Endothelial cell of umbilical vein (primary cell): ENCODE measurements around the gene UGT1A3. TPM values are rescaled to one million over a fixed set of nuclear protein-coding genes. Genes with fewer than 3 reads are reported as not detected.

Source experiments
- BruUV-seq: library from RNA; stranded (reverse); fragments of 400-500 nt; replicated peaks from 2 replicates; lab custom pipeline; 2021; lab: Mats Ljungman, UMichigan
- CTCF ChIA-PET: fragments of 300-600, 350-600 bp; sonication (Branson Sonifier 250); formaldehyde crosslinking; loops from one replicate; lab custom pipeline; 2021; ENCODE audit warnings: antibody characterized with exemption, inconsistent platforms; lab: Charles Lee
- POLR2A ChIA-PET: fragments of 300-600, 350-600 bp; sonication (Branson Sonifier 250); formaldehyde crosslinking; loops from one replicate; lab custom pipeline; 2021; ENCODE audit warnings: antibody characterized with exemption, inconsistent platforms; lab: Charles Lee
- DNase-seq: peaks from one replicate; pipeline ENCODE4 v3.0.0-alpha.2; 2011; ENCODE audit warnings: low read depth, low spot score
- FAIRE-seq: peaks from 2 replicates; lab custom pipeline; 2011; peaks lifted over from hg19 to GRCh38; lab: Jason Lieb, UNC
- H2AFZ ChIP-seq: 2 replicates; pipeline ENCODE4 v1.6.0; 2012; ENCODE audit warnings: low read depth, low read length, control low read depth, inconsistent platforms
- H3K27ac ChIP-seq: 2 replicates; pipeline ENCODE4 v1.5.1; 2011; ENCODE audit warnings: low read depth, mild to moderate bottlenecking, control low read depth, low read length, moderate library complexity; ENCODE audit not compliant: insufficient read depth
- H3K27me3 ChIP-seq, 2 experiments: 2 replicates each; pipeline versions ENCODE4 v1.6.0 to v1.6.1; 2011; ENCODE audit warnings: low read length in 2 of 2, mixed read lengths in 1 of 2; ENCODE audit not compliant: control insufficient read depth in 2 of 2, insufficient read depth in 2 of 2
- H3K36me3 ChIP-seq, 2 experiments: 2 replicates in 1 of 2; 3 replicates in 1 of 2; pipeline ENCODE4 v1.5.1; 2011; ENCODE audit warnings: low read length in 2 of 2, mild to moderate bottlenecking in 1 of 2, moderate library complexity in 1 of 2; ENCODE audit not compliant: control insufficient read depth in 2 of 2, insufficient read depth in 2 of 2; ENCODE audit errors: extremely low read depth in 1 of 2
- H3K4me1 ChIP-seq: 3 replicates; pipeline ENCODE4 v1.5.1; 2011; ENCODE audit warnings: mild to moderate bottlenecking, low read length; ENCODE audit not compliant: control insufficient read depth, insufficient read depth; ENCODE audit errors: extremely low read depth
- H3K4me2 ChIP-seq: 2 replicates; pipeline ENCODE4 v1.6.1; 2011; ENCODE audit warnings: low read length, control low read depth, mixed read lengths; ENCODE audit not compliant: insufficient read depth
- H3K4me3 ChIP-seq, 3 experiments: fragments of 200-600 bp in 1 of 3; sonication (generic), shearing (Covaris generic) in 1 of 3; replicated peaks in 1 of 3; 2 replicates each; pipeline ENCODE4 v1.5.1; 2011 to 2016; ENCODE audit warnings: control low read depth in 3 of 3, low read length in 3 of 3, mild to moderate bottlenecking in 2 of 3, inconsistent platforms in 1 of 3, low read depth in 1 of 3, moderate library complexity in 1 of 3; ENCODE audit not compliant: insufficient read depth in 1 of 3
- H3K79me2 ChIP-seq: 2 replicates; pipeline ENCODE4 v1.6.0; 2012; ENCODE audit warnings: low read length, inconsistent platforms; ENCODE audit not compliant: control insufficient read depth, insufficient read depth
- H3K9ac ChIP-seq: replicated peaks from 2 replicates; pipeline ENCODE3; 2011; ENCODE audit warnings: low read length, control low read depth; ENCODE audit not compliant: insufficient read depth; ENCODE audit errors: extremely low read depth
- H3K9me1 ChIP-seq: replicated peaks from 3 replicates; pipeline ENCODE4 v1.6.0; 2011; ENCODE audit warnings: mild to moderate bottlenecking, low read length; ENCODE audit not compliant: control insufficient read depth, insufficient read depth; ENCODE audit errors: extremely low read depth
- H3K9me3 ChIP-seq: replicated peaks from 2 replicates; pipeline ENCODE4 v1.5.1; 2012; ENCODE audit warnings: low read length, inconsistent platforms; ENCODE audit not compliant: control insufficient read depth, insufficient read depth
- H4K20me1 ChIP-seq: replicated peaks from 2 replicates; pipeline ENCODE3; 2011; ENCODE audit warnings: mild to moderate bottlenecking, low read length; ENCODE audit not compliant: control insufficient read depth, insufficient read depth; ENCODE audit errors: extremely low read depth
- CTCF ChIP-seq, 2 donors: IDR thresholded peaks; 1 replicate in 1 of 2; 2 replicates in 1 of 2; pipeline ENCODE4 v1.5.1; 2011; ENCODE audit warnings: low read length in 2 of 2, mild to moderate bottlenecking in 2 of 2, moderate library complexity in 2 of 2, control low read depth in 1 of 2, inconsistent platforms in 1 of 2, low read depth in 1 of 2; ENCODE audit not compliant: insufficient read depth in 1 of 2; ENCODE audit errors: extremely low read depth in 1 of 2
- EZH2 ChIP-seq: IDR thresholded peaks from 2 replicates; pipeline ENCODE4 v1.6.1; 2012; ENCODE audit warnings: borderline replicate concordance, low read depth, mild to moderate bottlenecking, moderate library complexity, low read length, inconsistent platforms; ENCODE audit not compliant: severe bottlenecking
- FOS ChIP-seq: IDR thresholded peaks from 2 replicates; pipeline ENCODE4 v1.6.1; 2011; ENCODE audit warnings: mild to moderate bottlenecking, low read length, moderate library complexity, borderline replicate concordance; ENCODE audit not compliant: insufficient read depth
- GATA2 ChIP-seq: IDR thresholded peaks from 2 replicates; pipeline ENCODE4 v1.7.0; 2011; ENCODE audit warnings: low read depth, mild to moderate bottlenecking, moderate library complexity, mixed read lengths, low read length; ENCODE audit not compliant: insufficient read length, insufficient read depth
- JUN ChIP-seq: IDR thresholded peaks from 2 replicates; pipeline ENCODE4 v1.6.1; 2011; ENCODE audit warnings: borderline replicate concordance, low read depth; ENCODE audit not compliant: insufficient read length, insufficient read depth
- MYC ChIP-seq: IDR thresholded peaks from one replicate; pipeline ENCODE4 v1.6.1; 2011; ENCODE audit warnings: mild to moderate bottlenecking, low read depth, low read length
- POLR2A ChIP-seq: IDR thresholded peaks from 2 replicates; pipeline ENCODE4 v1.6.1; 2012; ENCODE audit warnings: low read depth, mild to moderate bottlenecking, control low read depth, low read length
- POLR2AphosphoS5 ChIP-seq: IDR thresholded peaks from 2 replicates; pipeline ENCODE4 v1.6.1; 2012; ENCODE audit warnings: low read depth, mild to moderate bottlenecking, control low read depth, low read length, moderate library complexity; ENCODE audit not compliant: insufficient read depth
- dilution Hi-C: fragments of 300-500 bp; cut with MboI; formaldehyde crosslinking; loops from one replicate; pipeline ENCODE4 v1.15.0; 2019; ENCODE audit warnings: low sequenced_read_pairs; ENCODE audit not compliant: extremely low pct_ligation_motif_present
- intact Hi-C: fragments of 100-400 bp; cut with micrococcal nuclease; formaldehyde crosslinking; loops from one replicate; pipeline ENCODE4 v1.10.0; 2022
- polyA plus RNA-seq, 4 experiments: library from polyadenylated mRNA; depleted of rRNA in 3 of 4; stranded (reverse) in 3 of 4; unstranded in 1 of 4; fragments of >200 nt; gene quantifications; 2 replicates each; pipeline versions ENCODE4 v1.2.1 to v1.2.3, GENCODE V29; 2011 to 2012; ENCODE audit warnings: missing spikeins in 1 of 4
- total RNA-seq: library from RNA; stranded (reverse); gene quantifications from 2 replicates; pipeline ENCODE4 v1.2.3, GENCODE V29; 2021
- TF ChIP-seq, protein P1 (sequence below): IDR thresholded peaks from 2 replicates; pipeline ENCODE4 v1.6.1; 2011; ENCODE audit not compliant: insufficient read depth, insufficient read length

The UGT1A3 gene
- total and polyA plus RNA-seq, 2 donors (not counting 3 experiments of a cell fraction or from before 2014, with no cell fraction given) = not detected

- Histone ChIP-seq H3K9ac (no peak overlapping the region), H3K27ac (no peak overlapping the region), H3K4me2 (no peak overlapping the region), H2AFZ (no peak overlapping the region), H3K9me3 (no peaks in the 10 kb centered on the region), H4K20me1 (no peaks in the 10 kb centered on the region), H3K9me1 (no peaks in the 10 kb centered on the region), H3K79me2 (no peaks in the 10 kb centered on the region), H3K36me3 (no peaks in the 10 kb centered on the region), H3K27me3 (no peaks in the 10 kb centered on the region), H3K4me1 (peaks cover 17% of the 10 kb centered on the region), H3K4me3 (no peak overlapping the region)
- intact Hi-C loops = no loop called here
- no peak for FAIRE-seq
- TF ChIP-seq, protein P1, sequence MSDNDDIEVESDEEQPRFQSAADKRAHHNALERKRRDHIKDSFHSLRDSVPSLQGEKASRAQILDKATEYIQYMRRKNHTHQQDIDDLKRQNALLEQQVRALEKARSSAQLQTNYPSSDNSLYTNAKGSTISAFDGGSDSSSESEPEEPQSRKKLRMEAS = no peak
- no TSS peak for BruUV-seq
- ChIA-PET CTCF (no interaction called here), POLR2A (no interaction called here)
- no peak for DNase-seq
- dilution Hi-C loops = no loop called here
Observed at GRCh38 chr2:233686928-233687327, 41.9 kb upstream of the UGT1A3 start.

DNA sequence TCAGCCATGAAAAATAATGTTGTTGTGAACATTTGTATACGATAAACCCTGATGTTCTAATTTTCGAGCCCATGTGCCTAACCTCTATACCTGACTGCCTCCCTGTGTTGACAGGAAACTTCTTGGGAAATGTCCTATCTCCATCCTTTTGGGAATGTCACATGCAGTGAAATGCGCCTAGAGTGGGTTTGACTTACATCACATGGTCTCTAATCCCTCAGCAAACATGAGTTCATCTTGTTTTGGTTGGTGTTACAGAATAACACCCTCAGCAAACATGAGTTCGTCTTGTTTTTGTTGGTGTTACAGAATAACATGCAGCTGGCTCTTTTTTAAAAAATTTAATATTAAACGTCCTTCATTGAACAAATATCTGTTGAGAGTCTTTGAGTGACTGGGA is 40.5 kb upstream of the UGT1A3 start:
- no peaks in the 10 kb centered on the region for H3K36me3 ChIP-seq
- ChIA-PET POLR2A (no interaction called here), CTCF (interaction anchor here (1.0 kb wide), 1 partner anchor 19 kb away, joined by 3 read pairs; no protein-coding TSS in a partner anchor)
- no peak overlapping the region for H3K4me3 ChIP-seq
- intact Hi-C loops = no loop called here
- no peaks in the 10 kb centered on the region for H3K9me1 ChIP-seq
- no peaks in the 10 kb centered on the region for H3K9me3 ChIP-seq
- no peaks in the 10 kb centered on the region for H3K27me3 ChIP-seq
- H3K4me2 ChIP-seq = no peak overlapping the region
- DNase-seq = no peak
- no peak for TF ChIP-seq CTCF (IDR thresholded peaks at IDR 0.05; ENCODE audit: extremely low read depth in 1 of 2, insufficient read depth in 1 of 2, low read depth in 1 of 2, low read length in 2 of 2)
- no peak for TF ChIP-seq GATA2
- no peak for TF ChIP-seq MYC
- TF ChIP-seq EZH2 = no peak
- no peak for TF ChIP-seq POLR2A
- TF ChIP-seq, protein P1 = no peak
- no peak for TF ChIP-seq JUN
- no peak for TF ChIP-seq POLR2AphosphoS5
- TF ChIP-seq FOS = no peak
- H3K27ac ChIP-seq = no peak overlapping the region
- no peak overlapping the region for H3K9ac ChIP-seq
- FAIRE-seq = no peak
- no TSS peak for BruUV-seq
- H3K79me2 ChIP-seq = no peaks in the 10 kb centered on the region
- dilution Hi-C loops = no loop called here
- H3K4me1 ChIP-seq = peaks cover 17% of the 10 kb centered on the region
- no peaks in the 10 kb centered on the region for H4K20me1 ChIP-seq
- no peak overlapping the region for H2AFZ ChIP-seq
